Loucy (cell line): ENCODE results near the gene PRSS2.
"Not testable (repeated sequence)": the region's sequence is repeated elsewhere in the genome, so short reads cannot be mapped to it uniquely, and the experiment has no call there.

Experiments
- H2AFZ ChIP-seq: fragments of 200-600 bp; sonication (generic); 2 replicates; pipeline ENCODE4 v1.6.0; 2016; ENCODE audit warnings: antibody characterized with exemption, mild to moderate bottlenecking, low read length, moderate library complexity
- H3F3A ChIP-seq: fragments of 200-600 bp; 2 replicates; pipeline ENCODE4 v1.6.0; 2016; ENCODE audit warnings: antibody characterized with exemption, low read depth, mild to moderate bottlenecking
- H3K27me3 ChIP-seq: fragments of 200-600 bp; sonication (generic); 2 replicates; pipeline ENCODE4 v1.6.1; 2014; ENCODE audit warnings: low read length, mild to moderate bottlenecking; ENCODE audit not compliant: insufficient read depth, poor library complexity, severe bottlenecking
- H3K36me3 ChIP-seq: fragments of 200-600 bp; sonication (generic); 2 replicates; pipeline ENCODE4 v1.6.1; 2016; ENCODE audit warnings: low read length; ENCODE audit not compliant: insufficient read depth
- H3K4me1 ChIP-seq: fragments of 200-600 bp; sonication (generic); 2 replicates; pipeline ENCODE4 v1.5.1; 2014; ENCODE audit warnings: low read length, mild to moderate bottlenecking; ENCODE audit not compliant: insufficient read depth, poor library complexity, severe bottlenecking
- H3K4me2 ChIP-seq: fragments of 200-600 bp; sonication (generic); 2 replicates; pipeline ENCODE4 v1.6.0; 2014; ENCODE audit warnings: antibody characterized with exemption, low read length, low read depth, mild to moderate bottlenecking; ENCODE audit not compliant: poor library complexity, severe bottlenecking
- H3K4me3 ChIP-seq: fragments of 200-600 bp; sonication (generic); 2 replicates; pipeline ENCODE4 v1.5.1; 2014; ENCODE audit warnings: low read length, mild to moderate bottlenecking, mixed read lengths; ENCODE audit not compliant: poor library complexity, severe bottlenecking
- H3K79me2 ChIP-seq: fragments of 200-600 bp; sonication (generic); 2 replicates; pipeline ENCODE4 v1.6.1; 2014; ENCODE audit warnings: low read length; ENCODE audit not compliant: insufficient read depth
- H3K9ac ChIP-seq: fragments of 200-600 bp; sonication (generic); 2 replicates; pipeline ENCODE4 v1.6.0; 2014; ENCODE audit warnings: mild to moderate bottlenecking, low read depth, low read length, moderate library complexity; ENCODE audit not compliant: poor library complexity, severe bottlenecking
- H3K9me2 ChIP-seq: fragments of 200-600 bp; sonication (generic); replicated peaks from 2 replicates; pipeline ENCODE4 v1.6.1; 2016; ENCODE audit warnings: low read depth, low read length, mixed read lengths
- H3K9me3 ChIP-seq: fragments of 200-600 bp; sonication (generic); 2 replicates; pipeline ENCODE4 v1.6.1; 2014; ENCODE audit warnings: mild to moderate bottlenecking, antibody characterized with exemption, low read length, low read depth; ENCODE audit not compliant: insufficient read depth
- H4K20me1 ChIP-seq: fragments of 200-600 bp; sonication (generic); 2 replicates; pipeline ENCODE4 v1.6.0; 2014; ENCODE audit warnings: antibody characterized with exemption, low read length, mild to moderate bottlenecking; ENCODE audit not compliant: insufficient read depth, poor library complexity, severe bottlenecking
- EZH2phosphoT487 ChIP-seq: fragments of 200-600 bp; IDR thresholded peaks from 2 replicates; pipeline ENCODE4 v1.6.1; 2018; ENCODE audit warnings: antibody characterized with exemption, mild to moderate bottlenecking, moderate library complexity, borderline replicate concordance
- TF ChIP-seq, protein P1 (sequence below): fragments of 200-600 bp; sonication (generic); conservative IDR thresholded peaks from 2 replicates; pipeline ENCODE4 v1.5.1; 2014; ENCODE audit warnings: mild to moderate bottlenecking, antibody characterized with exemption, low read length

Gene PRSS2

DNA sequence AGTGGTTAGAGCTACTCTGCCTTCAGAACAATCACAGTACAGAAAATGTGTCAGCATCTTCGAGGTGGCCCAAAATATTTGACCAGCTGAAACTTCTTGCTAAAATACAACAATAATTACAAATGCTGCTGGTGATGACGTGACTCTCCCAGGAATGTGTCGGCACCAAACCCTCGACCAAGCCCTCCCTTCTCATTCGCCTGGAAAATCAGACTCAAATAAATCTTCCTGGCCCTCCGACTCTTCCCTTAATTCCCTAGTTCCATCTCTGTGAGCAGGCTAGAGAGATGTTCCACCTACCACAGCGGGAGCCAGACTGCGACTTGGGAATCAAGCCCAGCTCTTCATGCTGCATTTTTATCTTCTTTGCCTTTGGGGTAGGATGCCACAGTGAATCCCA lies 4.1 kb downstream of the PRSS2 start:
- Histone ChIP-seq H3K4me3 (no peak overlapping the region), H3K79me2 (no peaks in the 10 kb centered on the region), H3K9ac (no peak overlapping the region), H3K4me2 (no peak overlapping the region), H3K9me2 (no peaks in the 10 kb centered on the region), H3K27me3 (no peaks in the 10 kb centered on the region), H4K20me1 (no peaks in the 10 kb centered on the region), H3K4me1 (no peaks in the 10 kb centered on the region), H3K36me3 (no peaks in the 10 kb centered on the region), H3K9me3 (no peaks in the 10 kb centered on the region), H2AFZ (no peak overlapping the region), H3F3A (no peaks in the 10 kb centered on the region)
- TF ChIP-seq EZH2phosphoT487, result no peak
- TF ChIP-seq, protein P1, sequence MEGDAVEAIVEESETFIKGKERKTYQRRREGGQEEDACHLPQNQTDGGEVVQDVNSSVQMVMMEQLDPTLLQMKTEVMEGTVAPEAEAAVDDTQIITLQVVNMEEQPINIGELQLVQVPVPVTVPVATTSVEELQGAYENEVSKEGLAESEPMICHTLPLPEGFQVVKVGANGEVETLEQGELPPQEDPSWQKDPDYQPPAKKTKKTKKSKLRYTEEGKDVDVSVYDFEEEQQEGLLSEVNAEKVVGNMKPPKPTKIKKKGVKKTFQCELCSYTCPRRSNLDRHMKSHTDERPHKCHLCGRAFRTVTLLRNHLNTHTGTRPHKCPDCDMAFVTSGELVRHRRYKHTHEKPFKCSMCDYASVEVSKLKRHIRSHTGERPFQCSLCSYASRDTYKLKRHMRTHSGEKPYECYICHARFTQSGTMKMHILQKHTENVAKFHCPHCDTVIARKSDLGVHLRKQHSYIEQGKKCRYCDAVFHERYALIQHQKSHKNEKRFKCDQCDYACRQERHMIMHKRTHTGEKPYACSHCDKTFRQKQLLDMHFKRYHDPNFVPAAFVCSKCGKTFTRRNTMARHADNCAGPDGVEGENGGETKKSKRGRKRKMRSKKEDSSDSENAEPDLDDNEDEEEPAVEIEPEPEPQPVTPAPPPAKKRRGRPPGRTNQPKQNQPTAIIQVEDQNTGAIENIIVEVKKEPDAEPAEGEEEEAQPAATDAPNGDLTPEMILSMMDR, result no peak

DNA sequence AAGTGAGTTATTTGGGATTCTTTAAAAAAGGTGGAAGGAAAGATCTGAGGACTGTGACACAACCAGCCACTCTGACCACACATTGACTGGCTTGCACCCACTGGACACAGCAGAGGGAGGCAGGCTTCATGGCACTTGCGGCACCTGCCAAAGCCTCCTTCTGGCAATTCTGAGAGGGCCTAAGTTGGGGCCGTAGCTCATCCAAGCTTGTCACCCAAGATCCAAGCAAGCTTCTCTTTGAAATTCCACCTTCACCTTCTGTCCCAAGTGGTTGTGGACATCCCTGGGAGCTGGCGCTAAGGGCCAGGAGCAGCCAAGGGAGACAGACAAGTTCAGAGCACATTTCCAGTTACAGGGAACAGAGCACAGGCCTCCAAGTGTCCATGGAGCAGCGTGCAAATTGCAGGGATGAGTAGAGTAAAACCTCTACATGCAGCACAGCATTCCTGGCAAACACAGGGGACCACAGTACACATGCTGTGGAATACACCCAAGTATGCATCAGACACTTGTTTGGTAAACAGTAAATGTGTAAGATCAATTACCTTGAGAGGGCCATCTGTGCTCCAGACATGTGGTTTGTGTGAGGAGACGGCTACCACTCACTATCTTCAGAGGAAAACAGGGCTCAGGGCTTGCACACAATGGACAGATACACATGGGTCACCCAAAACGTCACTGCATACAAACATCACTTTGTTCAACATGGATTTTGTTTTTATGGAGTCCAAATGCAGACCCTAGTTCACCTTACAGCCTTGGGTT lies 4.8 kb downstream of the PRSS2 start:
- not testable (repeated sequence) for H3K9me3 ChIP-seq, H3F3A ChIP-seq, H3K4me3 ChIP-seq, H3K9ac ChIP-seq, H3K36me3 ChIP-seq, H3K79me2 ChIP-seq, H3K9me2 ChIP-seq, H2AFZ ChIP-seq, H3K4me1 ChIP-seq, H3K27me3 ChIP-seq, H3K4me2 ChIP-seq, H4K20me1 ChIP-seq

DNA sequence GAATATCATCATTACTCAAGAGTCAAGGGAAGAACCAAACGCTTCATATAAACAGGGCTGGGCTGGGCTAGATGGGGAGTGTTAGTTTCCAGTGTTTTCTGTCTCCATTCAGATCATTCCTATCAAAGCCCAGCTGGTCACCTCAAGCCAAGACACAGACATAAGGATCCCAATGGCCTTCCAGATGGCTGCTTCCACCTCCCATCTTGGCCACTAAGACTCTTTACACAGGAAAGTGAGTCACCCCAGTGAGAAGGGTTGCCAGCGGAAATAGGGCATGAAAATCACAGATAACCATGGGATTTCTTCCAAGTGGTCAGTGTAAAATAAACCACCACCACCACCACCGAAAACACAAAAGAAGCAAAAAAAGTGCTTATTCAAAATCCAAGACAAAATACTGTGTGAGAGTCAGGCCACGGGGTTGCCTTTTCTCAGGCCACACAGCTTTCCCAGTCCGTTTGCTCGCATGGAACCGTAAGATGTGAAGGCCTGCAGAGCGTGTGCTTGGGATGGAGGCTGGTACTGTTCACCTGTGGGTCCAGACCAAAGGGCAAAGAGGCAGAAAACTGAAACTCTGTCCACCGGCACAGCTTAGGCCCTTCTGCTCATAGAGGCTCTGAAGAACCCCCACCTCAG lies 5.6 kb downstream of the PRSS2 start:
- H2AFZ ChIP-seq, result no peak overlapping the region
- no peak overlapping the region for H3K9ac ChIP-seq
- no peak overlapping the region for H3K4me2 ChIP-seq

DNA sequence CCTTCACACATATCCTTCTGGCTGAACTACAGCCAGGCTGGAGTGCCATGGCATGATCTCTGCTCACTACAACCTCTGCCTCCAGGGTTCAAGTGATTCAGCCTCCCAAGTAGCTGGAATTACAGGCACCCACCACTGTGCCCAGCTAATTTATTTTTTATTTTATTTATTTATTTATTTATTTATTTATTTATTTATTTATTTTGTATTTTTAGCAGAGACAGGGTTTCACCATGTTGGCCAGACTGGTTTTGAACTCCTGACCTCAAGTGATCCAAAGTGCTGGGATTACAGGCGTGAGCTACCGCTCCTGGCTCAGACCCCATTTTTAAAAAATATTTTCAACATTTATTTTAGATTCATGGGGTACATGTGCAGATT lies 6.1 kb downstream of the PRSS2 start:
- not testable (repeated sequence) for H3K9me3 ChIP-seq, H3K79me2 ChIP-seq, H3F3A ChIP-seq, H3K4me2 ChIP-seq, H3K36me3 ChIP-seq, H3K27me3 ChIP-seq, H3K9me2 ChIP-seq, H3K4me1 ChIP-seq, H3K9ac ChIP-seq, H3K4me3 ChIP-seq, H2AFZ ChIP-seq, H4K20me1 ChIP-seq

More for the DNA sequence above, 5.6 kb downstream of the PRSS2 start:
- Histone ChIP-seq H3K4me3 (no peak overlapping the region), H3K27me3 (no peaks in the 10 kb centered on the region), H3K79me2 (no peaks in the 10 kb centered on the region), H3K4me1 (no peaks in the 10 kb centered on the region), H3K36me3 (no peaks in the 10 kb centered on the region), H3F3A (no peaks in the 10 kb centered on the region), H3K9me3 (no peaks in the 10 kb centered on the region), H4K20me1 (no peaks in the 10 kb centered on the region), H3K9me2 (no peaks in the 10 kb centered on the region)
- TF ChIP-seq, protein P1, result no peak
- no peak for TF ChIP-seq EZH2phosphoT487
